HFFc6 (cell line): ENCODE data around the gene HOXA2. TPM values are rescaled to one million over a fixed set of nuclear protein-coding genes. Genes with fewer than 3 reads are reported as not detected.

Experiments
- DNase-seq: peaks from one replicate; pipeline ENCODE4 v3.0.0-alpha.2; 2018
- H3K27ac Mint-ChIP-seq: 2 replicates; pipeline ENCODE4 v1.8.0; 2020; ENCODE audit warnings: mild to moderate bottlenecking, mixed read lengths
- H3K27me3 Mint-ChIP-seq: 2 replicates; pipeline ENCODE4 v1.8.0; 2021; ENCODE audit warnings: mild to moderate bottlenecking, moderate library complexity, mixed read lengths; ENCODE audit not compliant: insufficient read depth
- H3K36me3 Mint-ChIP-seq: 2 replicates; pipeline ENCODE4 v1.8.0; 2021; ENCODE audit warnings: low read depth, mixed read lengths
- H3K4me1 Mint-ChIP-seq: 2 replicates; pipeline ENCODE4 v1.8.0; 2020; ENCODE audit warnings: low read depth, mixed read lengths
- H3K4me3 Mint-ChIP-seq: 2 replicates; pipeline ENCODE4 v1.8.0; 2020; ENCODE audit warnings: mild to moderate bottlenecking, moderate library complexity, mixed read lengths
- H3K9me3 Mint-ChIP-seq: 2 replicates; pipeline ENCODE4 v1.8.0; 2020; ENCODE audit warnings: mild to moderate bottlenecking, mixed read lengths
- total RNA-seq, 6 experiments: library from RNA; stranded (reverse); fragmentation: NEBNext Ultra II Directional; extraction: Animal tissue kit (Norgen Biotek cat#: 25700); gene quantifications; 2 replicates in 1 of 6; 3 replicates in 5 of 6; pipeline ENCODE4 v1.2.3, GENCODE V29; 2021
- TF ChIP-seq, protein P1 (sequence below): fragments of 200-600 bp; sonication (generic); IDR thresholded peaks from 2 replicates; pipeline ENCODE4 v1.5.0; 2021; ENCODE audit warnings: antibody characterized with exemption, mild to moderate bottlenecking

Gene HOXA2
- total RNA-seq, 6 experiments from 2014 or later: 0.10 to 0.17 (median 0.14) TPM; not detected in 3

DNA sequence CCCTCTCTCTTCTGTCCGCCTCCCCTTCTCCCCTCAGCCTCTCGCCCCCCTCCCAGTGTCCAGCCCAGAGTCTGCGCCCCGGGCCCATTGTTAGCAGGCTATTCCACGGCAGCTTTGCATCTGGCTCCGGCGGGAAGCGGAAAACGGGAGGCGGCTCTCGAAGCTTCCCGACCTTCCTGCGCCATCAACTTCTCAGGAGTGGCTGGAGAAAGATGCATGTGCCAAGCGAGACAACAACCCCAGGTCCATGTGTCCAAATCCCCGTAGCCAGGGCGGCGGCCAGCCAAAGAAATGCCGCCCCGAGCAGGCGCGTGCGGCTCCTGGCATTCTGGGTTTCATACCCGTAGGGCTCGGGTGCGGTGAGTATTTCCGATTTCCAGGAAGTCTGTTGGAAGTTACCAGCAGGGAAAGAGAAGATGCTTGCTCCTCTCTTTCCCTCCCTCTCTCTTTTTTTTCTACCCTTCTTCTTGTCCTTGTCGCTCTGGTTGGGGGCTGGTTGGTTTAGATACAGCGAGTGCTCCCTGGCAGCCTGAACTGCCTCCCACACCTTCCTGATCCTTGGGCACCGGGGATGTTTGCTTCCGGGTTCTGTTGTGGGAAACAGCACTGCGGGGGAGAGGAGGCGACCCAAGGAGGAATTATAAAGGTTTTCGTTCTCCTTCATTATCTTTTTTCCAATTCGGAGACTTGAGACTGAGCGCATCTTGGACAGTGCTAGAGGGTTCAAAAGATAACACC, 1.2 kb upstream of the HOXA2 start:
- H3K4me1 Mint-ChIP-seq: peaks cover 37% of the 10 kb centered on the region
- H3K27me3 Mint-ChIP-seq: peaks cover 44% of the 10 kb centered on the region
- H3K36me3 Mint-ChIP-seq: peaks cover 42% of the 10 kb centered on the region

DNA sequence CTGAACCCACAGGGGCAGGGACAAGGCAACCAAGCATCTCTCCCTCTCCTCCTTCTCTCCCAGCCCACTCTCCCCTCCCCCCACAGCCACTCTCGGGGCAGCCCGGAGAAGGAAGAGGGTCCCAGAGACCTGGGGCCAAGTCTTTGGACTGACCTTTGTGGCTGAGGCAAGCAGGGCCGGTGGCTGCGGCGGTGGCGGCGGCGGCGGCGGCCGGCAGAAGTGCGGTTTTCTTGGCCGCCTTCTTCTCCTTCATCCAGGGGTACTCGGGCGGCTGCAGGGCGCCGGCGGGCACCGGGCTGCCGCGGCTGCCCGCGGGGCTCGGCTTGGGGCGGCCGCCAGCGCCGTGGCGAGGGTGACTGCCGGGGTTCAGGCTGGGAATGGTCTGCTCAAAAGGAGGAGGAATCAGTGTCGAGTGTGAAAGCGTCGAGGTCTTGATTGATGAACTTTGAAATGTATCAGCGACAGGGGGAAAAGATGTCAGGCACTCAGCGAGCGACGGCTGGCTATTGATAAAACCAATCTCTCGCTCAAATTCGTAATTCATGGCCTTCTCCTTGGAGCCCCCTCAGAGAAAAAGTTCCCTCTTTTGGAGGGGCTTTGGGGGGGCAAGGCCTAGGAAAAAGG, 414 bp downstream of the HOXA2 start:
- TF ChIP-seq, protein P1, sequence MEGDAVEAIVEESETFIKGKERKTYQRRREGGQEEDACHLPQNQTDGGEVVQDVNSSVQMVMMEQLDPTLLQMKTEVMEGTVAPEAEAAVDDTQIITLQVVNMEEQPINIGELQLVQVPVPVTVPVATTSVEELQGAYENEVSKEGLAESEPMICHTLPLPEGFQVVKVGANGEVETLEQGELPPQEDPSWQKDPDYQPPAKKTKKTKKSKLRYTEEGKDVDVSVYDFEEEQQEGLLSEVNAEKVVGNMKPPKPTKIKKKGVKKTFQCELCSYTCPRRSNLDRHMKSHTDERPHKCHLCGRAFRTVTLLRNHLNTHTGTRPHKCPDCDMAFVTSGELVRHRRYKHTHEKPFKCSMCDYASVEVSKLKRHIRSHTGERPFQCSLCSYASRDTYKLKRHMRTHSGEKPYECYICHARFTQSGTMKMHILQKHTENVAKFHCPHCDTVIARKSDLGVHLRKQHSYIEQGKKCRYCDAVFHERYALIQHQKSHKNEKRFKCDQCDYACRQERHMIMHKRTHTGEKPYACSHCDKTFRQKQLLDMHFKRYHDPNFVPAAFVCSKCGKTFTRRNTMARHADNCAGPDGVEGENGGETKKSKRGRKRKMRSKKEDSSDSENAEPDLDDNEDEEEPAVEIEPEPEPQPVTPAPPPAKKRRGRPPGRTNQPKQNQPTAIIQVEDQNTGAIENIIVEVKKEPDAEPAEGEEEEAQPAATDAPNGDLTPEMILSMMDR: no peak
- Mint-ChIP-seq H3K36me3 (peaks cover 42% of the 10 kb centered on the region), H3K4me1 (peaks cover 50% of the 10 kb centered on the region), H3K27ac (no peak overlapping the region), H3K27me3 (peaks cover 40% of the 10 kb centered on the region), H3K9me3 (no peaks in the 10 kb centered on the region), H3K4me3 (no peak overlapping the region)
- DNase-seq: no peak

More for the DNA sequence above, 1.2 kb upstream of the HOXA2 start:
- Mint-ChIP-seq H3K4me3 (peak overlapping the region; percentile 29), H3K27ac (no peak overlapping the region), H3K9me3 (no peaks in the 10 kb centered on the region)
- no peak for DNase-seq
- TF ChIP-seq, protein P1: no peak

DNA sequence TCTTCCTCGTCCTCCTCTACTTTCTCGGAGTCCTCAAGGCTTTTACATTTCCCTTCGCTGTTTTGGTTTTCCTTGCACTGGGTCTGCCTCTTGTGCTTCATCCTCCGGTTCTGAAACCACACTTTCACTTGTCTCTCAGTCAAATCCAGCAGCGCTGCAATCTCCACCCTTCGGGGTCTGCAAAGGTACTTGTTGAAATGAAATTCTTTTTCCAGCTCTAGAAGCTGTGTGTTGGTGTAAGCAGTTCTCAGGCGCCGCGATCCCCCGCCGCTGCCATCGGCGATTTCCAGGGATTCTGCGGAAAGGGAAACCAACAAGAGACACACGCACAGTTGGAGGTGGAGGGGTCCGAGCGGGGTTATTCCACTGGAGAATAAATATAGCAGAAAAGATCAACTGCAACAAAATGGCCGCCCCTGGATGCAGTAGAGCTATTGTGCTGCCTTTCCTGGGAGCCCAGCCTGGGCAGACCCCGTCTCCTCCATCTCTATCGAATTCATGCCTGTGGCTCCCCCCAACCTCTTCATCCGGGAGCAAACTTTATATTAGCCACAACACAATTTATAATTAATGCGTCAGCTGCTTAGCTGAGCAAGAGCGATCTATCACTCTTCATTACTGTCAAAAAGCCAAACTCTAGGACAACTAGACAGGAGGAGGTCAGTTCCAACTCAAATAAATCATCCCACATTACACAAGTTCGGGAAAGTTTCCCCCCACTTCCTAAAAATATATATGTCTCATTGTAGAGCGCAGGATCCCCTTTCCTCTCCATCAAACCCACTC, 1.1 kb downstream of the HOXA2 start:
- H3K4me1 Mint-ChIP-seq: peaks cover 49% of the 10 kb centered on the region
- no peak overlapping the region for H3K27ac Mint-ChIP-seq
- no peak for DNase-seq
- H3K4me3 Mint-ChIP-seq: no peak overlapping the region
- H3K27me3 Mint-ChIP-seq: peaks cover 40% of the 10 kb centered on the region
- no peaks in the 10 kb centered on the region for H3K9me3 Mint-ChIP-seq
- TF ChIP-seq, protein P1: no peak
- H3K36me3 Mint-ChIP-seq: peaks cover 43% of the 10 kb centered on the region

DNA sequence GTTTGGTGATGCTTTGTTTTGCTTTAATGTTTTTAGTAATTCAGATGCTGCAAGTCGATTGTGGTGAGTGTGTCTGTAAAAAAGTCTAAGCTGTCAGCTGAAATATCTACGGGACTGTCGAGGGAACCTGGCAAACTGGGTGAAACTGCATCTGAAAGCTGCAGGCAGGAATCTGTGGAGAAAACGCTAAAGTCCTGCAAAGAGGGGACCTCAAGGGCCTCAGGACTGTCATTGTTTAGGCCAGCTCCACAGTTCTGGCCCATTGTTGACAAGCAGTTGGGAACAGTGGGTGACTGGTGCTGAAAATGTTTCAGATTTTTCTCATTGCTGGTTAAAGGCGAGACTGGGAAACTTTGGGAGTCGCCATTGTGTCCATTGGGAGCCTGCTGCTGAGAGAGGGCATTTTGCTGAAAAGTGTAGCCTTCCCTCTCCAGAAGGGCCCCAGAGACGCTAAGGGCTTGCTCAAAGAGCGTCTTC, 1.8 kb downstream of the HOXA2 start:
- TF ChIP-seq, protein P1: no peak
- H3K9me3 Mint-ChIP-seq: no peaks in the 10 kb centered on the region
- no peak overlapping the region for H3K27ac Mint-ChIP-seq
- peaks cover 43% of the 10 kb centered on the region for H3K36me3 Mint-ChIP-seq
- peaks cover 41% of the 10 kb centered on the region for H3K27me3 Mint-ChIP-seq
- DNase-seq: no peak
- H3K4me1 Mint-ChIP-seq: peaks cover 44% of the 10 kb centered on the region
- no peak overlapping the region for H3K4me3 Mint-ChIP-seq

DNA sequence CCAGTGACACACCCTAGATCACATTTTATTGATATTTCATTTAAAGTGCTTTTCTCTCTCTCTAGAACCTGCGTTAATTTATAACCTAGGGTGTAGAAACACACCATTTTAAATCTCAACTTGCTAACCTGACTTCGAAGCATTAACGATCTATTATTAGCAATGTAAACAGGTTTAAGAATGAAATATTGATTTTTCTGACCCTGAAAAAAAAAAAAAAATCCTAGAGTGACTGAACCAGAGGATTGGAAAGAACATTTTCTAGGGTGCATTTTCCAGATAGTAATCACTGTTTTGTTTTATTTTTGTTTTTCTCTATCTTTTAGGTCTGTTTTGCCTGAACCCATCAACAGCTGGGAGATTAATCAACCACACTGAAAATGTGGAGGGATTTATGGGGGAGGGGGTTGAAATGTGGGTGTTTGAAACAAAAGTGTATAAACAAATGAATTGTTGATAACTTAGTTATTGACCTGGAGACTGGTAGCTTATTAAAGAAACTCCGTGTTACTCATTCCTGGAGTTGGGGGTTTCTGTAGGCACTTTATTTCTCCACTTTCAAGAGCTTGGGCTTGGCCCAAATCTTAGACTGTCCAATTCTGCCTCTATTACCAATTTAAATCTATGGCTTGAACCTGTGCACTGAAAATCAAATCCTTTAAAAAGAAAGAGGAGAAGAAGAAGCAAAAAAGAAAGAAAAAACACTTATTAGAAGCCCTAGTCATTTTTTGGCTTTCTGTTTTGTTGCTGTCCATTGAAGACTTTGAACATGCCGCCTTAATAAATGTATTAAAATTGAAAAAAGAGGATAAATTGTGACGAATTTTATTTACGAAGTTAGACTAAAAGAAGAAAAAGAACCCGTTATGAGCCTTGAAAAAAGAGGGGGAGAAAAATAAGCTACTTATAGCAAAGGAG, 2.8 kb downstream of the HOXA2 start:
- TF ChIP-seq, protein P1: no peak
- Mint-ChIP-seq H3K4me1 (peaks cover 51% of the 10 kb centered on the region), H3K27ac (no peak overlapping the region), H3K9me3 (no peaks in the 10 kb centered on the region), H3K36me3 (peaks cover 43% of the 10 kb centered on the region), H3K27me3 (peaks cover 39% of the 10 kb centered on the region), H3K4me3 (peak overlapping the region; percentile 87; the same call in 1 of the 2 replicates)
- DNase-seq: no peak
